H1 (cell line): ENCODE measurements around the gene PNMA1. TPM values are rescaled to one million over a fixed set of nuclear protein-coding genes. Genes with fewer than 3 reads are reported as not detected.

Experiments
- CTCF ChIA-PET: fragments of 300-600 bp; sonication (Branson Sonifier 250); formaldehyde crosslinking; loops from one replicate; lab custom pipeline; 2021; ENCODE audit not compliant: partially characterized antibody; lab: Charles Lee
- POLR2A ChIA-PET: fragments of 300-600 bp; sonication (Branson Sonifier 250); formaldehyde crosslinking; loops from one replicate; lab custom pipeline; 2021; ENCODE audit warnings: inconsistent platforms; ENCODE audit not compliant: partially characterized antibody; lab: Charles Lee
- DNase-seq, 2 experiments: peaks; one replicate each; pipeline versions ENCODE4 v3.0.0 to v3.0.0-alpha.2; 2010 to 2022; ENCODE audit warnings: low spot score in 2 of 2, low read depth in 1 of 2, mixed read lengths in 1 of 2
- FAIRE-seq: peaks from 2 replicates; lab custom pipeline; 2011; peaks lifted over from hg19 to GRCh38; lab: Jason Lieb, UNC
- H2AFZ ChIP-seq: 2 replicates; pipeline ENCODE4 v1.8.1; 2012; ENCODE audit warnings: low read length, inconsistent platforms
- H2AK5ac ChIP-seq: 2 replicates; pipeline ENCODE4 v1.6.1; 2013; ENCODE audit warnings: low read depth, low read length
- H2BK120ac ChIP-seq: replicated peaks from 2 replicates; pipeline ENCODE3; 2013; ENCODE audit warnings: low read depth, low read length, inconsistent platforms
- H2BK12ac ChIP-seq: 2 replicates; pipeline ENCODE4 v1.6.1; 2013; ENCODE audit warnings: low read depth, low read length
- H2BK15ac ChIP-seq: 2 replicates; pipeline ENCODE4 v1.6.1; 2013; ENCODE audit warnings: low read length
- H2BK20ac ChIP-seq: 2 replicates; pipeline ENCODE4 v1.6.1; 2013; ENCODE audit warnings: low read length
- H2BK5ac ChIP-seq: 2 replicates; pipeline ENCODE4 v1.6.1; 2013; ENCODE audit warnings: low read depth, low read length
- H3K14ac ChIP-seq: 2 replicates; pipeline ENCODE4 v1.6.1; 2013; ENCODE audit warnings: inconsistent platforms; ENCODE audit not compliant: insufficient read length
- H3K18ac ChIP-seq: 2 replicates; pipeline ENCODE4 v1.6.1; 2013; ENCODE audit warnings: low read length; ENCODE audit errors: extremely low read depth
- H3K23ac ChIP-seq: 2 replicates; pipeline ENCODE4 v1.6.1; 2013; ENCODE audit warnings: inconsistent platforms; ENCODE audit not compliant: insufficient read length
- H3K23me2 ChIP-seq: 2 replicates; pipeline ENCODE4 v1.6.1; 2013; ENCODE audit warnings: low read depth, low read length
- H3K27ac ChIP-seq: 2 replicates; pipeline ENCODE4 v1.6.1; 2011; ENCODE audit warnings: low read depth, low read length, inconsistent platforms
- H3K27me3 ChIP-seq, 4 experiments: replicated peaks in 1 of 4; 1 replicate in 1 of 4; 2 replicates in 3 of 4; pipeline versions ENCODE4 v1.6.1 to v1.8.1; 2011 to 2013; ENCODE audit warnings: low read length in 3 of 4, mild to moderate bottlenecking in 3 of 4, inconsistent platforms in 2 of 4, mixed read lengths in 2 of 4, moderate library complexity in 1 of 4; ENCODE audit not compliant: control insufficient read depth in 3 of 4, insufficient read depth in 3 of 4; ENCODE audit errors: extremely low read depth in 1 of 4
- H3K36me3 ChIP-seq, 4 experiments: 2 replicates each; pipeline versions ENCODE4 v1.6.1 to v1.8.1; 2011 to 2013; ENCODE audit warnings: mild to moderate bottlenecking in 4 of 4, low read length in 3 of 4, moderate library complexity in 2 of 4, control low read depth in 1 of 4, inconsistent platforms in 1 of 4; ENCODE audit not compliant: insufficient read depth in 4 of 4, control insufficient read depth in 2 of 4
- H3K4ac ChIP-seq: replicated peaks from 2 replicates; pipeline ENCODE3; 2013; ENCODE audit warnings: low read length, low read depth, mixed read lengths, inconsistent platforms; ENCODE audit not compliant: insufficient read length
- H3K4me1 ChIP-seq, 4 experiments: replicated peaks in 1 of 4; 1 replicate in 1 of 4; 2 replicates in 3 of 4; pipeline versions ENCODE4 v1.6.1 to v1.8.1; 2011 to 2013; ENCODE audit warnings: low read length in 3 of 4, inconsistent platforms in 2 of 4, mixed read lengths in 1 of 4; ENCODE audit not compliant: insufficient read depth in 4 of 4, control insufficient read depth in 3 of 4
- H3K4me2 ChIP-seq, 2 experiments: 2 replicates each; pipeline versions ENCODE4 v1.6.1 to v1.8.1; 2011 to 2013; ENCODE audit warnings: low read depth in 2 of 2, low read length in 2 of 2, control low read depth in 1 of 2, inconsistent platforms in 1 of 2, mild to moderate bottlenecking in 1 of 2; ENCODE audit not compliant: insufficient read depth in 1 of 2
- H3K4me3 ChIP-seq, 4 experiments: fragments of 200-600, 300-600 bp in 1 of 4; sonication (generic), shearing (Covaris generic), sonication (Bioruptor Twin) in 1 of 4; 2 replicates each; pipeline versions ENCODE4 v1.5.1 to v1.8.1; 2011 to 2016; ENCODE audit warnings: low read length in 4 of 4, low read depth in 3 of 4, control low read depth in 2 of 4, inconsistent platforms in 2 of 4, mild to moderate bottlenecking in 2 of 4, mixed read lengths in 1 of 4, moderate library complexity in 1 of 4; ENCODE audit not compliant: insufficient read depth in 2 of 4; ENCODE audit errors: extremely low read depth in 1 of 4
- H3K56ac ChIP-seq: replicated peaks from 2 replicates; pipeline ENCODE3; 2013; ENCODE audit warnings: low read depth, mild to moderate bottlenecking, mixed read lengths, low read length, inconsistent platforms; ENCODE audit not compliant: insufficient read length
- H3K79me1 ChIP-seq: 2 replicates; pipeline ENCODE4 v1.6.1; 2013; ENCODE audit warnings: low read depth, low read length, control low read depth
- H3K79me2 ChIP-seq, 2 experiments: 2 replicates each; pipeline versions ENCODE4 v1.6.1 to v1.8.1; 2012 to 2013; ENCODE audit warnings: low read length in 2 of 2, mild to moderate bottlenecking in 2 of 2, inconsistent platforms in 1 of 2; ENCODE audit not compliant: insufficient read depth in 2 of 2, control insufficient read depth in 1 of 2
- H3K9ac ChIP-seq, 4 experiments: replicated peaks in 1 of 4; 1 replicate in 1 of 4; 2 replicates in 3 of 4; pipeline versions ENCODE4 v1.6.1 to v1.8.1; 2011 to 2013; ENCODE audit warnings: low read depth in 3 of 4, low read length in 3 of 4, control low read depth in 2 of 4, mild to moderate bottlenecking in 2 of 4, moderate library complexity in 2 of 4, inconsistent platforms in 1 of 4; ENCODE audit errors: extremely low read depth in 1 of 4
- H3K9me3 ChIP-seq, 2 experiments: 2 replicates each; pipeline versions ENCODE4 v1.6.1 to v1.8.1; 2012 to 2013; ENCODE audit warnings: mild to moderate bottlenecking in 2 of 2, moderate library complexity in 2 of 2, control low read depth in 1 of 2, inconsistent platforms in 1 of 2, low read depth in 1 of 2, low read length in 1 of 2, mixed read lengths in 1 of 2; ENCODE audit not compliant: insufficient read depth in 2 of 2
- H4K20me1 ChIP-seq, 2 experiments: replicated peaks in 1 of 2; 2 replicates each; pipeline versions ENCODE3 to v1.8.1; 2011 to 2013; ENCODE audit warnings: inconsistent platforms in 2 of 2, low read length in 2 of 2, mild to moderate bottlenecking in 1 of 2; ENCODE audit not compliant: insufficient read depth in 2 of 2, control insufficient read depth in 1 of 2
- H4K5ac ChIP-seq: 2 replicates; pipeline ENCODE4 v1.6.1; 2013; ENCODE audit warnings: low read length, low read depth, mixed read lengths, inconsistent platforms; ENCODE audit not compliant: insufficient read length
- H4K8ac ChIP-seq: 2 replicates; pipeline ENCODE4 v1.8.0; 2013; ENCODE audit warnings: mild to moderate bottlenecking, moderate library complexity, low read length, inconsistent platforms; ENCODE audit not compliant: insufficient read depth; ENCODE audit errors: extremely low read depth
- H4K91ac ChIP-seq: replicated peaks from 2 replicates; pipeline ENCODE3; 2013; ENCODE audit warnings: low read length, mixed read lengths, inconsistent platforms; ENCODE audit not compliant: insufficient read length
- CREB1 ChIP-seq: IDR thresholded peaks from 2 replicates; pipeline ENCODE4 v1.6.1; 2012; ENCODE audit warnings: inconsistent platforms
- CTCF ChIP-seq, 3 experiments: IDR thresholded peaks; 1 replicate in 2 of 3; 2 replicates in 1 of 3; pipeline versions ENCODE4 v1.5.1 to v1.6.1; 2011; ENCODE audit warnings: low read length in 3 of 3, mild to moderate bottlenecking in 3 of 3, inconsistent platforms in 2 of 3, low read depth in 1 of 3, moderate library complexity in 1 of 3; ENCODE audit not compliant: insufficient read depth in 1 of 3; ENCODE audit errors: control extremely low read depth in 1 of 3
- HDAC6 ChIP-seq: IDR thresholded peaks from one replicate; pipeline ENCODE4 v1.7.1; 2012; ENCODE audit warnings: low read depth, mild to moderate bottlenecking, inconsistent platforms, low read length, moderate library complexity
- KDM1A ChIP-seq: fragments of 200-600, 300-600 bp; sonication (generic); IDR thresholded peaks from 2 replicates; pipeline ENCODE4 v1.7.1; 2016; ENCODE audit warnings: mild to moderate bottlenecking, low read length, borderline replicate concordance
- POU5F1 ChIP-seq: IDR thresholded peaks from 2 replicates; pipeline ENCODE4 v1.6.1; 2011; ENCODE audit warnings: low read depth, mild to moderate bottlenecking, low read length, moderate library complexity
- RAD21 ChIP-seq, 2 experiments: IDR thresholded peaks in 1 of 2; conservative IDR thresholded peaks in 1 of 2; 2 replicates each; pipeline ENCODE4 v1.6.1; 2011; ENCODE audit warnings: low read depth in 2 of 2, low read length in 2 of 2, improper control_type of control experiment in 1 of 2, inconsistent platforms in 1 of 2, mild to moderate bottlenecking in 1 of 2, moderate library complexity in 1 of 2
- SUZ12 ChIP-seq: fragments of 200-600 bp; sonication (generic); IDR thresholded peaks from 2 replicates; pipeline ENCODE4 v1.6.1; 2012; ENCODE audit warnings: mild to moderate bottlenecking, inconsistent platforms, low read length, moderate library complexity, mixed read lengths
- YY1 ChIP-seq: IDR thresholded peaks from 2 replicates; pipeline ENCODE4 v1.6.1; 2011; ENCODE audit warnings: low read depth, mild to moderate bottlenecking, low read length
- ZNF274 ChIP-seq: IDR thresholded peaks from 2 replicates; pipeline ENCODE4 v1.7.0; 2012; ENCODE audit warnings: low read length, borderline replicate concordance; ENCODE audit errors: extremely low read depth
- WGBS, 2 experiments: shearing (Covaris generic) in 1 of 2; methylation state at CpG; one replicate each; pipeline versions ENCODE4 v1.1.6 to v1.1.7; 2013 to 2015; ENCODE audit warnings: low lambda C conversion rate in 2 of 2, mixed read lengths in 2 of 2, inconsistent platforms in 1 of 2, low coverage in 1 of 2, missing lambda C conversion rate in 1 of 2; ENCODE audit not compliant: insufficient replicate concordance in 2 of 2, insufficient coverage in 1 of 2, insufficient read length in 1 of 2; ENCODE audit errors: extremely low coverage in 1 of 2, missing lambda C conversion rate in 1 of 2; 5-methylcytosine and 5-hydroxymethylcytosine counted together
- polyA plus RNA-seq, 7 experiments: library from polyadenylated mRNA; depleted of rRNA in 3 of 7; stranded (reverse) in 5 of 7; unstranded in 2 of 7; fragments of >200 nt in 5 of 7; fragments of 200-250 nt in 2 of 7; gene quantifications; 1 replicate in 5 of 7; 2 replicates in 1 of 7; 4 replicates in 1 of 7; pipeline versions ENCODE4 v1.2.1 to v1.2.3, GENCODE V29; 2011 to 2013; ENCODE audit warnings: missing spikeins in 2 of 7, mixed read lengths in 2 of 7
- total RNA-seq: library from RNA; stranded (reverse); fragmentation: NEBNext Ultra II Directional; extraction: Animal tissue kit (Norgen Biotek cat#: 25700); gene quantifications from 2 replicates; pipeline ENCODE4 v1.2.1, GENCODE V29; 2021

PNMA1 gene
- total and polyA plus RNA-seq, 2 of the 8 experiments (the other 6 are each of a cell fraction or from before 2014, with no cell fraction given), result 15.8 to 52.7 TPM

DNA sequence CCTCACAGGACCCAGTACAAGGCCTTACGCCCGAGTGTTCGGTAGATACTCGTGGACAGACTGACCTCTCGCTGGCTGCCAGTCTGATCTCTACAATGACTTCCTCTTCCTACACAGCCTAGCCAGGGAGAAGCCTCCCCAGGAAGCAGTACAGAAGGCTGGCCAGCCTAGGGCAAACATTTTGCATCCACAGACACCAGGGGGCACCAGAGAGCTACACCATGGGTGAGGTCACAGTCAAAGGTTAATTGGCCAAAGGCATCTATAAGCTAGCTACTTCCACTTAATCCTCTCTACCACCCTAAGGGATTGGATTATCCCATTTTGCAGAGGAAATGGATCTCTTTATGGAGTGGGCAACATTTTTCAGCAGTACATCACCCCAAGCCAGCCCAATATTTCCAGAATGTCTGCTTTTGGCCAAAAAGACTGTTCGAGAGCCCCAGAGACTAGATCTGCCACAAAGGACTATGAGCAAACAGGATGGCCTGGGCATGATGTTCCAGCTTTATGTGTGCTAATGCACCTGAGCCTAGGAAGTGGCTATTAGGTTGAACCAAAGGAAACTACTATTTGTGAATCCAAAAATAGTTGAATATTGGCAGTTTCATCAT lies 14.6 kb upstream of the PNMA1 start:
- ChIA-PET CTCF (interaction anchor here (0.7 to 13.7 kb wide), 39 partner anchors 9 to 274 kb away, joined by 3 to 179 read pairs (median 4); partner anchors contain the start of gene PTGR2), POLR2A (interaction anchor here (0.7 to 2.7 kb wide), 7 partner anchors 11 to 123 kb away, joined by 3 to 12 read pairs (median 4); partner anchors contain the start of genes PNMA1 and PTGR2)
- Histone ChIP-seq H2BK20ac (peak overlapping the region; percentile 80; the same call in 1 of the 2 replicates), H4K20me1 (no peaks in the 10 kb centered on the region), H2AK5ac (no peak overlapping the region), H3K56ac (no peak overlapping the region), H3K79me1 (no peaks in the 10 kb centered on the region), H3K18ac (peak overlapping the region; percentile 75; the same call in 1 of the 2 replicates), H2BK120ac (no peak overlapping the region), H2AFZ (no peak overlapping the region), H3K23me2 (no peaks in the 10 kb centered on the region), H3K9ac (no peak overlapping the region), H2BK5ac (no peak overlapping the region), H3K4ac (no peak overlapping the region), H3K36me3 (peaks cover 0 to 4% (median 0%) of the 10 kb centered on the region in 4 experiments; a peak in 2 of 8 replicates), H4K5ac (no peak overlapping the region), H3K14ac (no peak overlapping the region), H3K27ac (no peak overlapping the region), H3K79me2 (no peaks in the 10 kb centered on the region), H2BK15ac (peak overlapping the region; percentile 46; the same call in 1 of the 2 replicates), H2BK12ac (peak overlapping the region; percentile 39; the same call in 1 of the 2 replicates), H4K91ac (no peak overlapping the region), H3K4me1 (peaks cover 0 to 6% (median 3%) of the 10 kb centered on the region in 4 experiments; a peak in 4 of 7 replicates), H3K4me3 (no peak overlapping the region), H3K23ac (no peak overlapping the region), H4K8ac (no peak overlapping the region), H3K27me3 (no peaks in the 10 kb centered on the region), H3K9me3 (no peaks in the 10 kb centered on the region), H3K4me2 (no peak overlapping the region)
- DNase-seq (peak; percentile 79 to 97), FAIRE-seq (peak; percentile 81)
- WGBS, 2 experiments, result 53% methylated on average over 6 of the region's 6 CpGs; no CpG with 5 or more reads in 1 of the 2 experiments
- TF ChIP-seq KDM1A, result no peak
- peak; percentile 96 to 97 (median 97) for TF ChIP-seq CTCF (IDR thresholded peaks at IDR 0.05; ENCODE audit: control extremely low read depth in 1 of 3, insufficient read depth in 1 of 3, low read depth in 1 of 3, low read length in 3 of 3)
- no peak for TF ChIP-seq ZNF274
- peak; percentile 96 to 97 for TF ChIP-seq RAD21 (IDR thresholded peaks at IDR 0.05 in 1 of 2, conservative IDR thresholded peaks at IDR 0.05 in 1 of 2; ENCODE audit: low read depth in 2 of 2, low read length in 2 of 2)
- TF ChIP-seq SUZ12, result no peak
- TF ChIP-seq HDAC6, result no peak
- 0 out of 2 replicates have a peak, but pooled peaks have one; percentile 21 for TF ChIP-seq YY1
- TF ChIP-seq POU5F1, result no peak
- 0 out of 2 replicates have a peak, but pooled peaks have one; percentile 19 for TF ChIP-seq CREB1
